Natural killer cell (primary cell): ENCODE results near the gene NOL3. TPM values are rescaled to one million over a fixed set of nuclear protein-coding genes. Genes with fewer than 3 reads are reported as not detected.

Source experiments
- ATAC-seq, 3 donors: fragments of 150-1000 bp in 2 of 3; fragments of 200-7000 bp in 1 of 3; cut with Tn5 transposase; 1 replicate in 1 of 3; 2 replicates in 2 of 3; pipeline ENCODE4 v1.10.0; 2021; ENCODE audit warnings: mild to moderate bottlenecking in 2 of 3, moderate library complexity in 2 of 3
- DNase-seq, 2 donors: peaks; one replicate each; pipeline versions ENCODE4 v3.0.0 to v3.0.0-alpha.2; 2013 to 2021; ENCODE audit warnings: mixed read lengths in 1 of 2
- H3K27ac ChIP-seq: one replicate; pipeline ENCODE4 v1.5.1; 2013; ENCODE audit warnings: mild to moderate bottlenecking, low read length
- H3K27me3 ChIP-seq: one replicate; pipeline ENCODE4 v1.6.1; 2013; ENCODE audit warnings: low read length; ENCODE audit not compliant: control insufficient read depth, insufficient read depth
- H3K36me3 ChIP-seq: one replicate; pipeline ENCODE4 v1.6.1; 2013; ENCODE audit warnings: low read length; ENCODE audit not compliant: control insufficient read depth, insufficient read depth
- H3K4me1 ChIP-seq: one replicate; pipeline ENCODE4 v1.6.1; 2013; ENCODE audit warnings: low read length; ENCODE audit not compliant: control insufficient read depth, insufficient read depth
- H3K4me3 ChIP-seq: one replicate; pipeline ENCODE4 v1.5.1; 2013; ENCODE audit warnings: low read length
- H3K9me3 ChIP-seq: one replicate; pipeline ENCODE4 v1.6.1; 2013; ENCODE audit warnings: low read length; ENCODE audit not compliant: control insufficient read depth, insufficient read depth
- H3K27ac Mint-ChIP-seq, 2 donors: one replicate each; pipeline ENCODE4 v1.8.0; 2022; ENCODE audit warnings: mild to moderate bottlenecking in 2 of 2, mixed read lengths in 2 of 2, moderate library complexity in 1 of 2
- H3K27me3 Mint-ChIP-seq, 2 donors: one replicate each; pipeline ENCODE4 v1.8.0; 2022; ENCODE audit warnings: low read depth in 2 of 2, mixed read lengths in 2 of 2
- H3K36me3 Mint-ChIP-seq: one replicate; pipeline ENCODE4 v1.8.0; 2022; ENCODE audit warnings: mixed read lengths
- H3K4me1 Mint-ChIP-seq, 2 donors: one replicate each; pipeline ENCODE4 v1.8.0; 2022; ENCODE audit warnings: mixed read lengths in 2 of 2
- H3K4me3 Mint-ChIP-seq: one replicate; pipeline ENCODE4 v1.8.0; 2022; ENCODE audit warnings: mild to moderate bottlenecking, moderate library complexity, mixed read lengths
- H3K9me3 Mint-ChIP-seq, 2 donors: one replicate each; pipeline ENCODE4 v1.8.0; 2022; ENCODE audit warnings: mixed read lengths in 2 of 2
- WGBS: methylation state at CpG from one replicate; pipeline ENCODE4 v1.1.7; 2013; ENCODE audit warnings: missing lambda C conversion rate; ENCODE audit not compliant: insufficient coverage; 5-methylcytosine and 5-hydroxymethylcytosine counted together
- intact Hi-C: fragments of 100-400 bp; cut with micrococcal nuclease; formaldehyde crosslinking; loops from one replicate; pipeline ENCODE4 v1.14.2; 2022
- total RNA-seq, 4 donors: library from RNA; stranded (reverse); fragments of 120-200 nt in 1 of 4; gene quantifications; one replicate each; pipeline versions ENCODE4 v1.2.3 to v1.2.4, GENCODE V29; 2013 to 2022
- TF ChIP-seq, protein P1 (sequence below): fragments of 200-600 bp; IDR thresholded peaks from one replicate; pipeline ENCODE4 v1.8.0; 2022; ENCODE audit warnings: antibody characterized with exemption

The NOL3 gene
- total RNA-seq, 3 donors from 2014 or later (not counting 1 experiment from before 2014, with no cell fraction given): 0.88 to 1.3 (median 1.3) TPM

GRCh38 chr16:67183284-67183626 is 12.9 kb downstream of the NOL3 start:
- H3K27ac Mint-ChIP-seq: no peak overlapping the region
- Histone ChIP-seq H3K27me3 (peaks cover 2% of the 10 kb centered on the region), H3K4me3 (peak overlapping the region; percentile 63), H3K36me3 (no peaks in the 10 kb centered on the region), H3K4me1 (peaks cover 29% of the 10 kb centered on the region), H3K9me3 (no peaks in the 10 kb centered on the region), H3K27ac (peak overlapping the region; percentile 79)
- TF ChIP-seq, protein P1, sequence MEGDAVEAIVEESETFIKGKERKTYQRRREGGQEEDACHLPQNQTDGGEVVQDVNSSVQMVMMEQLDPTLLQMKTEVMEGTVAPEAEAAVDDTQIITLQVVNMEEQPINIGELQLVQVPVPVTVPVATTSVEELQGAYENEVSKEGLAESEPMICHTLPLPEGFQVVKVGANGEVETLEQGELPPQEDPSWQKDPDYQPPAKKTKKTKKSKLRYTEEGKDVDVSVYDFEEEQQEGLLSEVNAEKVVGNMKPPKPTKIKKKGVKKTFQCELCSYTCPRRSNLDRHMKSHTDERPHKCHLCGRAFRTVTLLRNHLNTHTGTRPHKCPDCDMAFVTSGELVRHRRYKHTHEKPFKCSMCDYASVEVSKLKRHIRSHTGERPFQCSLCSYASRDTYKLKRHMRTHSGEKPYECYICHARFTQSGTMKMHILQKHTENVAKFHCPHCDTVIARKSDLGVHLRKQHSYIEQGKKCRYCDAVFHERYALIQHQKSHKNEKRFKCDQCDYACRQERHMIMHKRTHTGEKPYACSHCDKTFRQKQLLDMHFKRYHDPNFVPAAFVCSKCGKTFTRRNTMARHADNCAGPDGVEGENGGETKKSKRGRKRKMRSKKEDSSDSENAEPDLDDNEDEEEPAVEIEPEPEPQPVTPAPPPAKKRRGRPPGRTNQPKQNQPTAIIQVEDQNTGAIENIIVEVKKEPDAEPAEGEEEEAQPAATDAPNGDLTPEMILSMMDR: no peak
- H3K27me3 Mint-ChIP-seq: peaks cover 0 to 8% of the 10 kb centered on the region in 2 donors
- no peak overlapping the region for H3K4me3 Mint-ChIP-seq
- intact Hi-C loops: loop anchor here (1.0 to 2.0 kb wide), 3 partner anchors 9 to 64 kb away; partner anchors contain the start of genes E2F4, FBXL8, FHOD1 and TRADD
- DNase-seq: no peak
- H3K9me3 Mint-ChIP-seq: no peaks in the 10 kb centered on the region
- ATAC-seq: no peak
- WGBS: 15% methylated on average over 9 of the region's 11 CpGs
- H3K36me3 Mint-ChIP-seq: no peaks in the 10 kb centered on the region
- H3K4me1 Mint-ChIP-seq: peaks cover 8 to 19% of the 10 kb centered on the region in 2 donors

GRCh38 chr16:67183627-67184452 is 13.5 kb downstream of the NOL3 start, which contains the start of gene MATCAP1:
TSS of gene MATCAP1 (minus strand) at chr16:67183963. CDS start at chr16:67180610, 3,353 bp downstream.
- Histone ChIP-seq H3K36me3 (no peaks in the 10 kb centered on the region), H3K4me1 (peaks cover 24% of the 10 kb centered on the region), H3K27ac (peak within 1 kb of the TSS; percentile 79), H3K27me3 (peaks cover 2% of the 10 kb centered on the region), H3K4me3 (peak within 1 kb of the TSS; percentile 63), H3K9me3 (no peaks in the 10 kb centered on the region)
- WGBS: 0% methylated on average over 77 of the region's 77 CpGs
- Mint-ChIP-seq H3K27me3 (peaks cover 0 to 7% of the 10 kb centered on the region in 2 donors), H3K4me3 (peak within 1 kb of the TSS; percentile 95), H3K9me3 (no peaks in the 10 kb centered on the region), H3K4me1 (peaks cover 8 to 13% of the 10 kb centered on the region in 2 donors), H3K27ac (peak within 1 kb of the TSS in 1 of 2 donors; percentile 83), H3K36me3 (no peaks in the 10 kb centered on the region)
- DNase-seq (peak; percentile 90 to 97), ATAC-seq (peak; percentile 93 to 97 (median 94))
- TF ChIP-seq, protein P1: no peak
- intact Hi-C loops: loop anchor here (1.0 to 2.0 kb wide), 4 partner anchors 8 to 63 kb away; partner anchors contain the start of genes E2F4, FBXL8, FHOD1 and TMEM208

DNA sequence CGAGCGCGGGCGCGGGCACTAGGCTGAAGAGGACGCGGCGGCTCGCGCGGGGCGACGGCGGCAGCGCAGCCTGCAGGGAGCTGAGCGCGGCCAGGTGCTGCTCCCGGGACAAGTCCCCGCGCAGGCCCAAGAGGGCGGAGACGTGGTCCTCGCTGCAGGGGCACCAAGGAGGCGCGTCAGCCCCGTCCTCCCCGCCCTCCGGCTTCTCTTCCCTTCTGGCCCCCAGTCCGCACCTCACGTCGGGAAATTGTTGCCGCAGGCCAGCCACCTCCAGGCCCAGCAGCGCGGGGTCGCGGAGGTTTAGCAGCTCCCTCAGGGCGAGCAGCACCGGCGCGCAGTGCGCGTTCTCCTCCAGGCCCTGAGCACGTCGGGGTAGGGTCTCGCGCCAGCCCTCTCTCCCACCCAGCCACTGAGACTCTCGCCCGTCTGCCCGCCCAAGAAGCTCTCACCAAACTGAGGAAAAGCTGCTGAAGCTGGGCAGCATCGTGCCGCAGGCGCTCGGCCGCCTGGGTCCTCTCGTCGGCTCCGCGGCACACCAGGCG is 14.2 kb downstream of the NOL3 start:
- no peaks in the 10 kb centered on the region for H3K36me3 Mint-ChIP-seq
- TF ChIP-seq, protein P1: no peak
- H3K27ac Mint-ChIP-seq: peak overlapping the region in 1 of 2 donors; percentile 83
- peaks cover 8 to 11% of the 10 kb centered on the region in 2 donors for H3K4me1 Mint-ChIP-seq
- DNase-seq (no peak), ATAC-seq (peak in 1 of 3 donors; percentile 1)
- WGBS: 9% methylated on average over 59 of the region's 59 CpGs
- peaks cover 23% of the 10 kb centered on the region for H3K4me1 ChIP-seq
- no peak overlapping the region for H3K27ac ChIP-seq
- H3K27me3 Mint-ChIP-seq: peaks cover 0 to 5% of the 10 kb centered on the region in 2 donors
- H3K27me3 ChIP-seq: peaks cover 2% of the 10 kb centered on the region
- no peaks in the 10 kb centered on the region for H3K36me3 ChIP-seq
- no peaks in the 10 kb centered on the region for H3K9me3 Mint-ChIP-seq
- H3K4me3 Mint-ChIP-seq: peak overlapping the region; percentile 95
- intact Hi-C loops: loop anchor here (2.0 kb wide), 1 partner anchor 42 kb away; the partner anchor contains the start of gene TMEM208
- peak overlapping the region; percentile 63 for H3K4me3 ChIP-seq
- H3K9me3 ChIP-seq: no peaks in the 10 kb centered on the region
